Bone marrow (tissue), 2 donors: ENCODE results near the gene ZMYND8.
"Not testable (repeated sequence)": the region's sequence is repeated elsewhere in the genome, so short reads cannot be mapped to it uniquely, and the experiment has no call there.

Experiments
- DNase-seq, 2 donors: peaks; one replicate each; lab custom pipeline; 2025; lab: John Stamatoyannopoulos, UW

Gene ZMYND8

DNA sequence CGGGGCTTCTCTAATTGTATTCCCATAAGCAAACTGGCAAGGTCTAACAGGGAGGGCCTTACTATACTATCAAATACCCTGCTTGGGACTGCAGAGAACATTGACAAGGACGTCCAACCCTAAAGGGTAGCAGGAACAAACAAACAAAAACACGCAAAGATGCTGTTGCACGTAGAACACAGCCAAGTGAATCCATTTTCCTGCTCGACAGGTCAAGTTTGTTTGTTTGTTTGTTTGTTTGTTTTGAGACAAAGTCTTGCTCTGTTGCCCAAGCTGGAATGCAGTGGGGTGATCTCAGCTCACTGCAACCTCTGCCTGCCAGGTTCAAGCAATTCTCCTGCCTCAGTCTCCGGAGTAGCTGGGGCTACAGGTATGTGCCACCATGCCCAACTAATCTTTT, 91.3 kb downstream of the ZMYND8 start:
- DNase-seq, result no peak

DNA sequence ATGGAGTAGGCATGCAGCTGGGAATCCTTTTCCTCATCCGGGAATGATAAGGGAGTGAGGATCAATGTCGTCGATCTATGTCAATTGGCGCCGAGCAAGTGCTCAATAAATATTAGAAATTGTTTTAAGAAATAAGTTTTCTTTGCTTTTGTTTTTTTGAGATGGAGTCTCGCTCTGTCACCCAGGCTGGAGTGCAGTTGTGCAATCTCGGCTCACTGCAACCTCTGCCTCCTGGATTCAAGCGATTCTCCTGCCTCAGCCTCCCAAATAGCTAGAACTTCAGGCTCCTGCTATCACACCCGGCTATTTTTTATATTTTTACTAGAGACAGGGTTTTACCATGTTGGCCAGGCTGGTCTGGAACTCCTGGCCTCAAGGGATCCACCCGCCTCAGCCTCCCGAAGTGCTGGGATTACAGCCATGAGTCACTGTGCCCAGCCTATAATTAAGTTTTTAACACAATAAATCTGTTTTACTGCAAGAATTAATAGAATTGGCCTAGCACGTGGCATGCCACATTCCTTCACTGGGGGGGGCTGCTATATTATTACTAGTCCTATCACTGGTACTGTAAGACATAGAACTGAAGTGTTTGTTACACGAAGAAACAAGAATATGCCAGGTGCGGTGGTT, 92.2 kb downstream of the ZMYND8 start:
- DNase-seq, result not testable (repeated sequence)

DNA sequence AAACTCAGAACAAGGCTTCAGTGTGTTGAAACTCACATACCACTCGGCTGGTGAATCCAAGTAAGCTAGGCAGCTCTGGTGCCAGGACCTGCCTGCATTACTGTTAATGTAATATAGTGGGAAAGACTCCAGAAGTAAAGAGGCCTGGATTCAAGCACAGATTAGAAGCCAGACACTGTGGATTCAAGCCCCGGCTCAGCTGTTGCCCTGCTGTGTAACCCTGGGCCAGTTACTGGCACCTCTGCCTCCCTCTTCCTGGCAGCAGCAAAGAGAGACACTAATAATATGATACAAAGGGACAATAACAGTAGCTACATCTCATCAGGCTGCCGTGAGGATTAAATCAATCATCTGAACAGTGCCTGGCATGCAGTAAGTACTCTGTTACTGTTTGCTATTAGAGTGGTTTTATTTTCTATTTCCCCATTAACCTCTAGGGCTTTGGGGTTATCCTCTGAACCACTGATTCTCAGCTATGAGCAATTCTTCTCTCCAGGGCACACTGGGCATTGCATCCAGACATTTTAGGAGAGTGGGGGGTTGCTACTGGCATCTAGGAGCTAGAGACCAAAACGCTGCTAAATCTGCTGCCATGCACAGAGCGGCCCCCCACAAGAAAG, 92.9 kb downstream of the ZMYND8 start:
- no peak for DNase-seq

DNA sequence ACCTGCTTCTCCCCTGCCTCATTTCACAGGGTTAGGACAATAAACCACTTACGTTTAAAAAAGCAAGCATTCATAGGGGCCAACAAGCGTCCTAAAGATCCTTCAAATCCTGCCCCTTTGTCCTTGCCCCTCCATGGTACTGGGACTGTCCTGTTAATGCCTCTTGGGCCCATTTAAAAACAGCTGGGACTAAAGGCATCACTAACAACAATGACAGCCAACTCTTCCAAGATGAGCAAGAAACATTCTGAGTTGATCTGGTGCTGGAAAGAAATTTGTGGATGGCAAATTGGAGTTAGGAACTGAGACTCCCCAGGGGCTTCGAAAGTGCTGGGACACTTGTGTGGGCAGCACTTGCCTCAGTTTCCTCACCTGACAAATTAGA, 93.4 kb downstream of the ZMYND8 start:
- no peak for DNase-seq

DNA sequence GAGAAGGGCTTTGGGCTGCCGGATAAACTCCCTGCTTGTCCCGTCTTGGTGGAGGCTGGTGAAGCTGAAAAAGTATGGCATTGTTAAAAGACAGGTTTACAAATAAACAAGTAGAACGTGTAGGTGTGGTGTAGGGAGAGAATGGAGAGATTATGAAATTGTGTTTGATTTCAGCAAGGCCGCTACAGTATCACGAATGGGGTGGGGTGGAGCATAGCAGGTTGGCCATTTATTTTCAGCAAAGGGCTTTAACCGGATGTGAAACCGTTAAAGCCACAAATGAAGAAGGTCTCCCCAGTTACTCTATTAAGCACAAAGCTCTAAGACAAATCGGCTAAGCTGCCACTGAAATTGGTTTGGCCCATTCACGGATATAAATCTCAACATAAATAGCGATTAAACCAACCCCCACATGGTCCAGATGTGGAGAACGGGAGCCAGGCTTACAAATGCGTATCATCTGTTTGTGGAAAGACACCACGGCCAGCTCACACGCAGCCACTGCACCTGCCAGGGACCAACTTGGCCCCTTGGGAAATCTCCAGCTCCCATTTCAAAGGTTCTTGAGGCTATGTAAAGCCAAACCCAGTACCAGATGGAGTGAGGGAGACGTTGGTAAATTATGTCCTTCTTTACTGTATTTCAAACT, 94.0 kb downstream of the ZMYND8 start:
- no peak for DNase-seq

DNA sequence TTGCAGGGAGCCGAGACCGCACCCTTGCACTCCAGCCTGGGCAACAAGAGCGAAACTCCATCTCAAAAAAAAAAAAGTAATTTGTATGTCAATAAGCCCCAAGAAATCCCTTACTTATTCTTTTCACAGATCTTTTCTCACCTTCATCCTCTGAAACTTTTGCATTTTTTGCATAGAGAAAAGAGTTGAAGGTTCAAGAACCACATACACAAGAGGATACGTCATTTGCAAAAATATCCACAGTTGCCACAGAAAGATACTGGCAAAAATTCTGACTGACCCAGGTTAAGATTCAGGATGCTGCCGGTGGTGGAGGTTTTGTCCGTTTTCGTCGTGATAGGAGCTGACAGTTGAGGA, 94.5 kb downstream of the ZMYND8 start:
- no peak for DNase-seq

DNA sequence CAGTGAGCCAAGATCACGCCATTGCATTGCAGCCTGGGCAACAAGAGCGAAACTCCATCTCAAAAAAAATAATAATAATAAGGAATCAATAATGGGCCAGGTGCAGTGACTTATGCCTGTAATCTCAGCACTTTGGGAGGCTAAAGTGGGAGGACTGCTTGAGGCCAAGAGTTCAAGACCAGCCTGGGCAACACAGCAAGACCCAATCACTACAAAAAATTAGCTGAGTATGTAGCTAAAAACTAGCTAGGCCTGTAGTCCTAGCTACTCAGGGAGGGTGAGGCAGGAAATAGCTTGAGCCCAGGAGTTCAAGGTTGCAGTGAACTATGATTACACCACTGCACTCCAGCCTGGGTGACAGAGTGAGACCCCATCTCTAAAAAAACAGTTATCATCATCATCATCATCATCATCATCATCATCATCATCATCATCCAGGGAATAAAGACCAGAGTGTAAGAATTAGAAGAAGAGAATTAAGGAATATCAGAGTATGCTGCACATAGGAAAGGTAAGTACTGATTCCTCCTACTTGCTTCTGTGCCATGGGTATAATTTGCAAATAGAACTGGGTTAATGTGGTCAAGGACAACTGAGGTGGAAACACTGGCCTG, 95.2 kb downstream of the ZMYND8 start:
- DNase-seq, result not testable (repeated sequence)

DNA sequence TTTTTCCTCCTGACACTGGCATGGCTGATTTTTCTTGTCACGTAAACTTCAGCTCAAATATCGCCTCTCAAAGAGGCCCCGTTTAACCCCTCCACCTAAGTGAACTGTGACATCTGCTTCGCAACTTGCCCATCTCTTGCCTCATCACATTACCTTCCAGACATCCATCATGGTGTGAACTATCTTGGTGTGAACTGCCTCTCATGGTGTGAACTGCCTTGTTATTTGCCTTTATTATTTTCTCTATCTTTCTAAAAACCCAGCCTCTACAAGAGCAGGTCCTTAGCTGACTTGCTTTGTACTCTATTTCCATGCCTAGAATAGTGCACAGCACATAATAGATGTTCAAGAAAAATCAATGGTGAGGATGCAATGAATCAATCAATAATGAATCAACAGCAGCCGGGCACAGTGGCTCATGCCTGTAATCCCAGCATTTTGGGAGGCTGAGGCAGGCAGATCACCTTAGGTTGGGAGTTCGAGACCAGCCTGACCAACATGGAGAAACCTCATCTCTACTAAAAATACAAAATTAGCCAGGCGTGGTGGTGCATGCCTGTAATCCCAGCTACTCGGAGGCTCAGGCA, 95.9 kb downstream of the ZMYND8 start:
- not testable (repeated sequence) for DNase-seq

DNA sequence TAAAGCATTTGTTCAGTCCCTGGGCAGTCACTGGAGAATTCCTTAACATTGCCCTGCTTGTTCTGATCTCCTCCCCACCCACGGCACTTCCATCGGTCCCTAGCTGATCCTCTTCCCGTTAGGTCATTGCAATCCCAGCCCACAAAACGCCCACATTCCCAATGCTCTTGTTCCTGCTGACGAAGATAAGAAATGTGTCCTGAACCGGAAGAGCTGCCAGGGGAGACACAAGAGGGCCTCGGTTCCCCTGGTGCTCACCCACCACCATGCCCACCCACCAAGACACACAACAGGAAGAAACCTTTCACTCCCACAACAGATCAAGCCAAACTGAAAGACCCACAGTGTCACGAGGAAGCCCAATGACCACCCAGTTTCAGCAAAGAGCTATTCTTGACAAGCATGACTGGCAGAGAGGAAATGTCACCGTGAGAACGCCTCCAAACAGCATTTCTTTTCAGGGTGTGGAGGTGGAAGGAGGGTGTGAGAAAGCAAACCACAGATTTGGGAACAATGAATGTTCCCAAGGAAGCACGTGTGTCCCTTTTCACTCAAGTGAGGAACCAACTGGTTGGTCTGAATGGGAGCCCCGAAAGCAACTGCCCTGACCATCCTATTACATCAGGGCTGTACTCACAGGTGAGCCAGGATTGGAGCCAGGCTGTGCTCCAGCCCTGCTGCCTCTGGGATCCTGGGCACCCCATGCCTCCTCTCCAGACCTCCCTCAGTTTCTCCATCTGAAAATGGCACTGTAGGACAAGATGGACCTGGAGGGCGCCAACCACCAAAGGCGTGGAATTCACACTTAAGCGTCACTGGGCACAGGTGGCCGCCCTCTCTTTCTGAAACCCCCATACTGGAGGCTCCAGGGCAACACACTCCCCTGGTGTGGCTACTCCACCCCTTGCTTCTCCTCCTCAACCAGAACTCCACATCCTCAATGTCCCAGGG, 97.5 kb downstream of the ZMYND8 start:
- DNase-seq, result no peak

DNA sequence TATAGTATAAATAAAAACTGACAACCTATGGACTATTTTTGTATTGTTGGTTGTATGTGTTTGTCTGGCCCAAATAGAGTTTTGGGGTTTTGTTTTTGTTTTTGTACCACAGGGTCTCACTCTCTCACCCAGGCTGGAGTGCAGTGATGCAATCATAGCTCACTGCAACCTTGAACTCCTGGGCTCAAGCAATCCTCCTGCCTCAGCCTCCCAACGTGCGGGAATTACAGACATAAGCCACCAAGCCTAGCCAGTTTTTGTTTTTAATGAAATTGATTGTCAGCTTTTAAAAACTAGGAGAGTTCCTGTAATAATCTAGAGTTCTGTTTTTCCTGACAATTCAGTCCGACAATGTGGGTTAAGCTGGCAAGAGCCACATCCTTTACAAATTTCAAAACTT, 98.7 kb downstream of the ZMYND8 start:
- no peak for DNase-seq

DNA sequence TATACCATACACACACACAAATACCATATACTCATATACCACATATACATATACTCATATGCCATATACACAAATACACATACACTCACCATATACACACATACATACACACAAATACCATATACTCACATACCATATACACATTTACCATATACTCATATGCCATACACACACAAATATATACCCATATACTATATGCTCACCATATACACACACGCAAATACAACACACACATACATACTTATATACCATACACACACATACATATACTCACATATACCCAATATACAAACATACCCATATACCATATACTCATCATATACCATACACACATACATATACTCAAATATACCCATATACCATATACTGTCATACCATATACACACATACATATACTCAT, 99.2 kb downstream of the ZMYND8 start:
- no peak for DNase-seq

DNA sequence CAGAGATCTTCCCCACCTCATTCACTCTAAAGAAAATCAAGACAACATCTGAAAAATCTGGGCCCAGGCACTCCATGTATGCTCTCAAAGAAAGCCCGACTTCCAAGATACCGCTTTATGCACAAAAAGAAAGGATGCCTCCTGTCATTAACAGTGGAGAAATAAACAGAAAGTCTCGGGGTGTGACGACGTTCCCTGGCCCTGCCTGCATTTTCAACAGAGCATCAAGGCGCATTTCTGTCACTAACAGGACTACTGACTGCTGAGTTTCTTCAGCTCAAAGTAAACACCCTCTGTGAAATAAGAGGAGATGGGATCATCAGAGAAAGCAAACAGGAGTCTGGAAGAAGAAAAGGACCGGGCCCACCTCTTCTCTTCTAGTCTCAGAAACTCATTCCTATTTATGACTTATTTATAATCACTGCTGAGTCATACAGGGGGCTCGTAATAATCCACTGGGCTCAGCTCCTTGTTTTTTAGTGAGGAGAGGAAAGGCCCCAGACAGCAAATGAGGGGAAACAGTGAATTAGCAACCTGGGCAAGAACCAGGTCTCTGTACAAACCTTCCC, 99.7 kb downstream of the ZMYND8 start:
- no peak for DNase-seq

DNA sequence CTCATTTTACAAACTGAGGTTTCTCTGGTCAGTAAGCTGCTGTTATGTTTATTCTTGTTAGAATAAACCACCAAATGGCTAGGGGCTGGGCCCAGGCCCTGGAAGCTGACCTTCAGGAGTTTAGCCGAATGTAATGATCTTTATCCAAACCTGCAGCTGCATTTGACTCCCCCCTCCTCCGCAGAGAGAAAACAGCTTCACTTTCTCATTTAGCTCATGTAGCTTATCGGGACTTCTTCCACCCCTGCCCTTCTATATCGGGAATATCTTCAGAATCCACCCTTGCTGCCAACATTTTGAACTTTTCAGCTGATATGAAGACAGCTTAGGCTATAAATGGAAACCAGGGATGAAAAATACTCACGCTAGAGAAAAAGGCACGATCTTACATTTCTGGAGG, 102.6 kb downstream of the ZMYND8 start:
- no peak for DNase-seq

DNA sequence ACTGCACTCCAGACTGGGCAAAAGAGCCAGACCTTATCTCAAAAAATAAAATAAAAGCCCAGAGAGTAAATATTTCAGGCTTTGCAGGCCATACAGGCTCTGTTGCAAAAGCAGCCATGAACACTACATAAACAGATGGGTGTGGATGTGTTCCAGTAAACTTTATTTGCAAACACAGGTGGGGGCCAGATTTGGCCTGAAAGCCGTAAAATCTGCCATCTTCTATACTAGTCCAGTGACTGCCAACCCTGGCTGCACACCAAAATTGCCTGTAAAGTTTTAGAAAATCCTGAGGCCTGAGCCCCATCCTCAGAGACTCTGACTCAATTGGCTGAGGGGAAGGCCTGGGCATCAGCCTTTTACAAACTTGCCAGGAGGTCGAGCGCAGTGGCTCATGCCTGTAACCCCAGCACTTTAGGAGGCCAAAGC, 103.6 kb downstream of the ZMYND8 start:
- no peak for DNase-seq

DNA sequence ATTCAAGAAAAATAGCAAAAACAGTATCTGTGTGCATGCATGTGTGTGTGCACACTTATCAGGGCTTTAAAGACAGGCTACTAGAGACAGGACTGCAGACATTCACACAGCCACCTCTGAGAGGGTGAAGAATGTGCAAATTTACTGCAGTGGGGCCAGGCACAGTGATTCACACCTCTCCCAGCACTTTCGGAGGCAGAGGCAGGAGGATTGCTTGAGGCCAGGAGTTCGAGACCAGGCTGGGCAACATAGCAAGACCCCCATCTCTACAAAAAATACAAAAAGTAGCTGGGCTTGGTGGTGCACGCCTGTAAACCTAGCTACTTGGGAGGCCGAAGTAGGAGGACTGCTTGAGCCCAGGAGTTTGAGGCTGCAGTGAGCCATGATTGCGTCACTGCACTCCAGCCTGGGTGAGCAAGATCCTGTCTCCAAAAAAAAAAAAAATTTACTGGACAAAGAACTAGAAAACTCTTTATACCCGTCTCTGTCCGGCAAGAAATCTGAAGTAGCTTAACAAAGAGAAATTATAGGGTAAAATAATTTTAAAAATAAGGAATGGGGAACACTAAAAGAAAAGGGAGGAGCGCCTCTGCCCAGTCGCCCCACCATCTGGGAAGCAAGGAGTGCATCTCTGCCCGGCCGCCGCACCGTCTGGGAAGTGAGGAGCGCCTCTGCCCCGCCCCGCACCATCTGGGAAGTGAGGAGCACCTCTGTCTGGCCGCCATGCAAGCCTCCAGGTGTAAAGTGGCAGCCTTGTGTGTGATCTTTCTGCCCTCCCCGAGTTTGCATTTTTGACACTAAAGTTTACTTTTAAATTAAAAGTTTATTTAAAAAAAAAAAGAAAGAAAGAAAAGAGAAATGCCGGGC, 105.1 kb downstream of the ZMYND8 start:
- DNase-seq, result no peak

DNA sequence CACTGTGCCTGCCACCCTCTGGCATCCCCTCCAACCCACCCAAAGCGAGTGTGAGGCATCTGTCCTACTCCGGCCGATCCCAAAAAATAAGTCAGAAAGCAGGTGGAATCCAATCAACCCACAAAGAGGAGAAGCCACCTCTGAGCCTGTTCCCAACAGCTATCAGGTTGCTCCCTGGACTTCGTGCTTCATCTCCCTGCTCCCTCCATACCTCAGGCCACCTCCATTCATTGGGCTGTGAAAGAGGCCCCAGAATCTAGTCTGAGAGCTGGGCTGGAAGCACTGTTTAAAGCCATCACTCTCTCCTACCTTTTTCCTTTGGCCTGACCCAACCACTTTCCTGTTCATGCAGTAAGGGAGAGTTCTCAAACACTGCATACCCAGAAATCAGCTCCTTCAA, 106.1 kb downstream of the ZMYND8 start:
- no peak for DNase-seq

DNA sequence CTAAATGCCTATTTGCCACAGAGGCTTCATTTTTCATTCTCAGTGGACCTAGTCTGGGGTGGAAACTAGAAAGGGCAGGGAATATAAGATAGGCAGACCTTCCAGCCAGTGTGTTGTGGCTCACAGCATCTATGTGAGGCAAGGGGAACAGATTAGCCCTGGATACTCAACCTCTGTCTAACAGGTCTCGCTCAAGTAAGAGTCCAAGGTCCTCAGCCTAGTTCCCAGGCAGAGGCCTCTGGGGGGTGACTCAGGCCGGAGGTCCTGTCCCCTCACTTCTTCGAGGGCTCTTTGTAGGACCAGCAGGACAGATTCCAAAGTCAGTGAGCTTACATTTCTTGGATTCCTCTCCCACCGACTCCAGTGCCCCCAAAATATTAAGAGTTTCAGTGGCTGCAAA, 106.6 kb downstream of the ZMYND8 start:
- DNase-seq, result no peak

DNA sequence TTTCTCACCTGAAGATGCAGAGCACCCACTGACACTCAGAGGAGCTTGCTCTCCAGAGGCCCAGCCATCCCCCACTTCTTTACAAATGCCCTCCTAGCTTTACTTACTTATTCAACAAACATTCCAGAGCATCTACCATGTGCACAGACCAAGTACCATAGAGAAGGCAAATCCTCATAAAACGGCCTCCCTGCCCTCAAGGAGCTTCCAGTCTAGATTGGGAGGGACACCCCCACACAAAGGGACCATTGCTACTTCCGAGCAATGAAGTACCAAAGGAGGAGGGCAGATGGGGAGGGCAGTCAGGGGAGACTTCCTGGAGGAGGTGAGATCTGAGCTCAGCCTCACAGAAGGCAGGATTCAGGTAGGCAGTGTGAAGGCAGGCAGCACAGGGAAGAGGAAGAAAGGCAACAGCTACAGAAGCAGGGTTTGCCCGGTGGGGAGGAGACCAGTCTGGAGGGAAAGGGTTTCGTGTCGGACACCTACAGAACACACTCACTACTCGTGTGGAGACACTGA, 108.0 kb downstream of the ZMYND8 start:
- no peak for DNase-seq

DNA sequence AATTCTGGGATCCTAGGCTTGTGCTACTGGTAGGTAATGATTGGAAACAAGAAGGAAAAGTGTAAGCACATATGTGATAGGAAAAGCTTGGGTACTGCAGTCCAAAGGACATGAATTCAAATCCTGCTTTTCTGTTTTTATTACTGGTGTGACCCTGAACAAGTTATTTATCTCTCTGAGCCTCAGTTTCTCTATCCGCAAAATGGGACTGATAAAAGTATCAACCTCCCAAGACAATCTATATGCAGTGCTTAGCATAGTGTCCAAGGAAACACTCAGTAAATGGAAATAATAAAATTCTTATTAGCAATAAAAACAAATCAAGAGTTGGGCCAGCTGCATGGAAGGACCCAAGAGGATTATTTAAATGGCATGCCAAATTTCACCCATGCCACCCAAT, 108.5 kb downstream of the ZMYND8 start:
- DNase-seq, result no peak
